Pancreas (tissue), 10 donors: ENCODE data around the gene MGAT5B. TPM values are rescaled to one million over a fixed set of nuclear protein-coding genes. Genes with fewer than 3 reads are reported as not detected.

Source experiments
- ATAC-seq, 4 donors: fragments of 200-7000 bp; cut with Tn5 transposase; one replicate each; pipeline versions ENCODE4 v1.8.0 to v1.9.1; 2020; ENCODE audit warnings: mild to moderate bottlenecking in 4 of 4, moderate library complexity in 4 of 4
- DNase-seq, 6 donors: peaks; one replicate each; pipeline ENCODE4 v3.0.0-alpha.2; 2020
- FAIRE-seq: peaks from 2 replicates; lab custom pipeline; 2012; peaks lifted over from hg19 to GRCh38; lab: Jason Lieb, UNC
- H3K27ac ChIP-seq, 4 donors: fragments of 200-600 bp; sonication (generic); 1 replicate in 3 of 4; 2 replicates in 1 of 4; pipeline versions ENCODE4 v1.5.0 to v1.8.0; 2020
- H3K27me3 ChIP-seq, 4 donors: fragments of 200-600 bp; one replicate each; pipeline ENCODE4 v1.8.0; 2021
- H3K36me3 ChIP-seq, 3 donors: fragments of 200-600 bp; sonication (generic) in 1 of 3; one replicate each; pipeline versions ENCODE4 v1.5.0 to v1.8.0; 2020 to 2021
- H3K4me1 ChIP-seq, 3 donors: fragments of 200-600 bp; one replicate each; pipeline ENCODE4 v1.8.0; 2021
- H3K4me3 ChIP-seq, 4 donors: fragments of 200-600 bp; sonication (generic) in 2 of 4; one replicate each; pipeline versions ENCODE4 v1.5.0 to v1.8.0; 2020 to 2021
- H3K9me3 ChIP-seq, 4 donors: fragments of 200-600 bp; one replicate each; pipeline ENCODE4 v1.8.0; 2021
- WGBS, 2 donors: extraction: QIAGEN DNeasy Blood & Tissue Kit; methylation state at CpG; one replicate each; pipeline ENCODE4 v1.1.7; 2013; 5-methylcytosine and 5-hydroxymethylcytosine counted together
- intact Hi-C, 3 donors: fragments of 100-400 bp; cut with DNase I; formaldehyde crosslinking; loops; one replicate each; pipeline versions ENCODE4 v1.11.1 to v1.14.2; 2022
- polyA plus RNA-seq, 2 donors: library from polyadenylated mRNA; stranded (reverse); fragments of 200-250 nt; gene quantifications; one replicate each; pipeline ENCODE4 v1.2.3, GENCODE V29; 2013
- total RNA-seq, 6 donors: library from RNA; stranded (reverse); fragmentation: NEBNext Ultra II Directional in 4 of 6; extraction: Animal tissue kit (Norgen Biotek cat#: 25700) in 4 of 6; gene quantifications; one replicate each; pipeline versions ENCODE4 v1.2.1 to v1.2.4, GENCODE V29; 2021 to 2023
- TF ChIP-seq, protein P1 (sequence below), 4 donors: fragments of 200-600 bp; sonication (generic) in 3 of 4; IDR thresholded peaks; one replicate each; pipeline versions ENCODE4 v1.5.0 to v1.8.0; 2021; ENCODE audit warnings: antibody characterized with exemption in 4 of 4
- donor health status: healthy with polysubstance abuse.
- donor health status: DM: no; HTN: no; CAD: no; lungs with moderate emphysema.
- donor health status: DM: no; HTN: no; CAD: no.
- donor health status: control.
- donor health status: control.
- donor health status: Bipolar disorder and iron deficiency.
- donor health status: DM: yes; HTN: yes; CAD: no.
- donor health status: DM: no; HTN: no; CAD: no.
- donor health status: DM: no; HTN: no; CAD: no.
- donor health status: DM: yes; HTN: yes; CAD: no.

Gene MGAT5B
- total and polyA plus RNA-seq, 8 donors, result 0.21 to 1.2 (median 0.25) TPM; not detected in 1

DNA sequence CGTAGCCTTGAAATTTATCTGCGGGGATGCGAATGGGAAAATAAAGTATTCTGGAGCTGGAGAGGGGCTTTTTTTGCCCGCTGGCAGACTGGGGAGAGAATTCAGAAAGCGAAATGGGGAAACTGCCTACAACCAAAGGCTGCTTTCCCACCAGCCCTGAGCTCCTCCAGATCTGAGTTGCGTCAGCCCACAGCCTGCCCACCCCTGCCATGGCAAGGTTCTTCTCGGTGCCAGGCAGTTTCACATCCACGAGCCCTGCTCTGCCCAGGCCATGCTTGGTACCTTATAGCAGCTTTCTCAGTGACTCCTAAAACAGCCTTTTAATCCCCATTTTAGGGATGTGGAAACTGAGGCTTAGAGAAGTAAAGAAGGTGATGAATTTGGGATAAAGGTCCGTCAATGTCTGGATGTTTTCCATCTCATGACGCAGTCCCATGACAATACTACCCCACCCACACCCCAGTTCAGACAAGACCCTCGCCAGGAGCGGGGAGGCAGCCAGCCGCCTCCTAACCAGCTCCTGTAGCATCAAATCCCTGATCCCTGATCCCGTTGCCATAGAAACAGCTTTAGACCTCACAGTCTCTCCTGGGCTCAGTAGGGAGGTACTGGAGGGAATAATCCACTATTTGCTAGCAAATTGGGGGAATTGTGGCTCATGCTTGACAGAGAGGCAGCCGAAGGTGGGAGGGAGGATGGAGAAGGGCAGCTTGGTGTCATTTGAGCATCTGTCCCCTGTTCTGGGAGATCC is 113.5 kb downstream of the MGAT5B start:
- Histone ChIP-seq H3K36me3 (no peaks in the 10 kb centered on the region), H3K4me3 (no peak overlapping the region), H3K27ac (no peak overlapping the region), H3K9me3 (no peaks in the 10 kb centered on the region), H3K4me1 (no peaks in the 10 kb centered on the region), H3K27me3 (no peaks in the 10 kb centered on the region)
- DNase-seq (no peak), ATAC-seq (no peak), FAIRE-seq (no peak)
- intact Hi-C loops, result no loop called here
- 51 to 66% methylated on average over 15 of the region's 15 CpGs for WGBS, 2 donors
- TF ChIP-seq, protein P1, sequence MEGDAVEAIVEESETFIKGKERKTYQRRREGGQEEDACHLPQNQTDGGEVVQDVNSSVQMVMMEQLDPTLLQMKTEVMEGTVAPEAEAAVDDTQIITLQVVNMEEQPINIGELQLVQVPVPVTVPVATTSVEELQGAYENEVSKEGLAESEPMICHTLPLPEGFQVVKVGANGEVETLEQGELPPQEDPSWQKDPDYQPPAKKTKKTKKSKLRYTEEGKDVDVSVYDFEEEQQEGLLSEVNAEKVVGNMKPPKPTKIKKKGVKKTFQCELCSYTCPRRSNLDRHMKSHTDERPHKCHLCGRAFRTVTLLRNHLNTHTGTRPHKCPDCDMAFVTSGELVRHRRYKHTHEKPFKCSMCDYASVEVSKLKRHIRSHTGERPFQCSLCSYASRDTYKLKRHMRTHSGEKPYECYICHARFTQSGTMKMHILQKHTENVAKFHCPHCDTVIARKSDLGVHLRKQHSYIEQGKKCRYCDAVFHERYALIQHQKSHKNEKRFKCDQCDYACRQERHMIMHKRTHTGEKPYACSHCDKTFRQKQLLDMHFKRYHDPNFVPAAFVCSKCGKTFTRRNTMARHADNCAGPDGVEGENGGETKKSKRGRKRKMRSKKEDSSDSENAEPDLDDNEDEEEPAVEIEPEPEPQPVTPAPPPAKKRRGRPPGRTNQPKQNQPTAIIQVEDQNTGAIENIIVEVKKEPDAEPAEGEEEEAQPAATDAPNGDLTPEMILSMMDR (IDR thresholded peaks at IDR 0.05), result no peak

DNA sequence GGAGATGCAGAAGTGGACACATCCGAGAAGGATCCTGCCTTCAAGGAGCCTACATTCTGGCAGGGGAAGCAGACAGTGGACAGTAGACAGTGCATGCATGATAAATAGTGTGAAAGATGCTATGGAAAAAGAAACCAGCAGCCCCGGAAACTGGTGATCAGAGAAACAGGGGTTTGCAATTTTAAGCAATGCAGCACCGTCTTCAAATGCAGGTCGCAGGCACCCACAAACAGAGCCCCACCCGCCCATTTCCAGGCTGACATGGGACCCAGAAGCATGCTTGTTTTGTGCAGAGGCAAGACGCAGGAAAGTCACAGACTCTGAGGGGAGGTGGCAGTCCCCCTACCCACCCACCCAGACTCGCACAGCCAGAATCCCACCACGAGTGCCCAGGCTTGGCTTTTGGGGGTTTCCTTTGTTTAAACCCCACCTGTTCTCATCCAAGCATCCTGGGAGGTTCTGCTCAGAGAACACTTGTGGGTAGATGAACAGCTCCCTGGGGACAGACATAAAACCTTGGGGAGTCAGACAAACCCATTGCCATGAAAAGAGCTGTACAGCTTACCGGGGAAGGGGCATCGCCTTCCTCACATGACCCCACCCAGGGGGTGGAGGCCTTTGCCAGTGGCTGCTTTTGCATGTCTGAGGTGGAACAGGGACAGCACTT is 114.3 kb downstream of the MGAT5B start:
- Histone ChIP-seq H3K4me1 (no peaks in the 10 kb centered on the region), H3K27me3 (no peaks in the 10 kb centered on the region), H3K27ac (no peak overlapping the region), H3K36me3 (no peaks in the 10 kb centered on the region), H3K9me3 (no peaks in the 10 kb centered on the region), H3K4me3 (no peak overlapping the region)
- DNase-seq, result no peak
- TF ChIP-seq, protein P1 (IDR thresholded peaks at IDR 0.05), result no peak
- no peak for ATAC-seq
- intact Hi-C loops, result no loop called here
- WGBS, 2 donors, result 60 to 71% methylated on average over 10 of the region's 10 CpGs
- FAIRE-seq, result no peak

DNA sequence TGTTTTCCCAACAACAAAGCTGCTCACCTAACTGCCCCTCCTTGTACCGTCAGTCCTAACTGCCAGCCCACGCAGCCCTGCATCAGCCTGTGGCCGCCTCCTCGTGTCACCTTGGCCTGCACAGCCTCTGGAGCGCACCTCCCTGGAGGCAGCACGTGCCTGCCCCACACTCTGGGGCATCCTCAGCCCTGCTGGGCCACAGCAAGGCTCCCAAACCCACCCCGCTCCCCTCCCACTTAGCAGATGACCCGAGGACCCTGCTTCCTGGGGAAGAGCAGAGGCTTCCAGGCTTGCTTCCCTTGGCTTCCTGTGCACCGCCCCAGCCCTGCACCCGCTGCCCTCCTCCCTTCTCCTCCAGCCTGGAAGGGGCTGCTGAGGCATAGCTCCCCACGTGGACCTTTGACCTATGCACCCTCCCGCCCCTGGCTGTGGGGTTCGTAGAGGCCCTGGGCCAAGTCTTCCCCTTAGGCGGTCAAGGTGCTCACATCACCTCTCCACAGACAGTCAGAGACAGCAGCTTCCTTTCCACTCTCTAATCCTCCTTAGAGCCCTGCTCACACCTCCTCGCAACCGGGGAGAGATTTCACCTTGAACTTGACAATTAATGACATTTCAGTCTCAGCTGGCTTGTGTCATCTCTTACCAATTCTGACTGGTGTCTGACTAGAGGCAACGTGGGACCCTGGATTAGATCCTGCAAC is 115.0 kb downstream of the MGAT5B start:
- FAIRE-seq, result no peak
- H3K4me1 ChIP-seq, result no peaks in the 10 kb centered on the region
- intact Hi-C loops, result no loop called here
- H3K9me3 ChIP-seq, result no peaks in the 10 kb centered on the region
- no peak overlapping the region for H3K4me3 ChIP-seq
- 38 to 39% methylated on average over 17 of the region's 17 CpGs for WGBS, 2 donors
- TF ChIP-seq, protein P1 (IDR thresholded peaks at IDR 0.05), result no peak
- no peak overlapping the region for H3K27ac ChIP-seq
- no peak for DNase-seq
- no peaks in the 10 kb centered on the region for H3K27me3 ChIP-seq
- no peaks in the 10 kb centered on the region for H3K36me3 ChIP-seq
- ATAC-seq, result no peak

DNA sequence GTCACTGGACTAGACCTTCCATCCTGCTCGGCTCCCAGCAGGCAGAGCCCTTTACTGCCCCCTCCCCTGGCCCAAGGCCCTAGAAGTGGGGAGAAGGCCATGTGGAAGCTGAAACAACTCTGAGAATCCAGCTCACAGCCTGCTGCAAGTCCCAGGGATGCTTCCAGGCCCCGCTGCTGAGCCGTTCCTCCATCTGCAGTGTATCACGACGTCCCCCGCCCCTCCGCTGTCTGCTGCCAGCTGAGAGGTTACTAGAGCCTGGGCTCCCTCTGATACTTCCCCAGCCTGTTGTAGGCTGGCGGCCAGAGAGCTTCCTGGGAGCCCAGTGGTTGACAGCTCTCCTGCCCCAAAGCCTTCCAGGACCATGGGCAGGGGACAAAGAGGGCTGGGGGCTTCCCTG is 118.2 kb downstream of the MGAT5B start:
- 68 to 71% methylated on average over 8 of the region's 8 CpGs for WGBS, 2 donors

More for the DNA sequence above, 118.2 kb downstream of the MGAT5B start:
- TF ChIP-seq, protein P1 (IDR thresholded peaks at IDR 0.05), result no peak
- Histone ChIP-seq H3K36me3 (no peaks in the 10 kb centered on the region), H3K27ac (no peak overlapping the region), H3K9me3 (no peaks in the 10 kb centered on the region), H3K4me1 (no peaks in the 10 kb centered on the region), H3K27me3 (no peaks in the 10 kb centered on the region), H3K4me3 (no peak overlapping the region)
- intact Hi-C loops, result no loop called here
- ATAC-seq, result no peak
- FAIRE-seq, result no peak
- DNase-seq, result no peak
